Uterus (tissue), 4 donors: ENCODE measurements around the gene STARD8. TPM values are rescaled to one million over a fixed set of nuclear protein-coding genes. Genes with fewer than 3 reads are reported as not detected.
"Not testable (repeated sequence)": the region's sequence is repeated elsewhere in the genome, so short reads cannot be mapped to it uniquely, and the experiment has no call there.

Experiments used
- DNase-seq, 2 donors: peaks; one replicate each; pipeline ENCODE4 v3.0.0-alpha.2; 2019 to 2020
- H3K27ac ChIP-seq, 2 donors: fragments of 200-600 bp; sonication (generic); 1 replicate in 1 of 2; 2 replicates in 1 of 2; pipeline ENCODE4 v1.5.1; 2016 to 2018
- H3K27me3 ChIP-seq, 2 donors: fragments of 200-600 bp; sonication (generic); one replicate each; pipeline ENCODE4 v1.5.1; 2018 to 2019; ENCODE audit warnings: control low read depth in 1 of 2
- H3K36me3 ChIP-seq, 2 donors: fragments of 200-600 bp; sonication (generic); one replicate each; pipeline ENCODE4 v1.5.1; 2019; ENCODE audit warnings: control low read depth in 1 of 2
- H3K4me1 ChIP-seq, 2 donors: fragments of 200-600 bp; sonication (generic); one replicate each; pipeline ENCODE4 v1.5.1; 2018 to 2019; ENCODE audit warnings: control low read depth in 1 of 2
- H3K4me3 ChIP-seq, 2 donors: fragments of 200-600 bp; sonication (generic); 1 replicate in 1 of 2; 2 replicates in 1 of 2; pipeline ENCODE4 v1.5.1; 2018 to 2019; ENCODE audit warnings: mild to moderate bottlenecking in 1 of 2
- H3K9me3 ChIP-seq, 2 donors: fragments of 200-600 bp; sonication (generic); one replicate each; pipeline ENCODE4 v1.5.1; 2019; ENCODE audit warnings: control low read depth in 1 of 2
- POLR2A ChIP-seq, 2 donors: fragments of 450-650 bp; IDR thresholded peaks; one replicate each; pipeline ENCODE4 v1.6.1; 2016; ENCODE audit warnings: antibody characterized with exemption in 2 of 2, mild to moderate bottlenecking in 1 of 2, moderate library complexity in 1 of 2
- intact Hi-C: fragments of 100-400 bp; cut with DNase I; formaldehyde crosslinking; loops from one replicate; pipeline ENCODE4 v1.15.1; 2023; ENCODE audit warnings: low total_unique reads
- total RNA-seq, 4 donors: library from RNA; depleted of rRNA in 3 of 4; stranded (reverse); fragments of >200 nt in 3 of 4; gene quantifications; one replicate each; pipeline versions ENCODE4 v1.1.0 to v1.2.4, GENCODE V29; 2014 to 2023
- TF ChIP-seq, protein P1 (sequence below), 4 experiments: fragments of 200-600 bp in 2 of 4; fragments of 450-650 bp in 2 of 4; sonication (generic) in 2 of 4; IDR thresholded peaks; one replicate each; pipeline ENCODE4 v1.5.1; 2016 to 2019; ENCODE audit warnings: antibody characterized with exemption in 4 of 4, mild to moderate bottlenecking in 2 of 4, moderate library complexity in 1 of 4
- donor health status: DM: yes; HTN: yes; CAD: no.

STARD8 gene
- total RNA-seq, 4 donors from 2014 or later: 10.9 to 25.4 (median 17.2) TPM

DNA sequence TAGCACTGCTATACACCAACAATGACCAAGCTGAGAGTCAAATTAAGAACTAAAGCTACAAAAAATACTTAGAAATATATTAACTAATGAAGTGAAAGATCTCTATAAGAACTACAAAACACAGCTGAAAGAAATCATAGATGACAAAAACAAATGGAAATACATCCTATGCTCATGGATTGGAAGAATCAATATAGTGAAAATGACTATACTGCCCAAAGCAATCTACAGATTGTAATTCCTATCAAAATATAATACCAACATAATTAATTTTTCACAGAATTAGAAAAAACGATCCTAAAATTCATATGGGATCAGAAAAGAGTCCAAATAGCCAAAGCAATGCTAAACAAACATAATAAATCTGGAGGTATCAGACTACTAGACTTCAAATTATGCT is 87.8 kb downstream of the STARD8 start:
- no peaks in the 10 kb centered on the region for H3K9me3 ChIP-seq
- TF ChIP-seq POLR2A (IDR thresholded peaks at IDR 0.05): no peak
- H3K36me3 ChIP-seq: no peaks in the 10 kb centered on the region
- no peak overlapping the region for H3K4me3 ChIP-seq
- no peak for DNase-seq
- H3K27me3 ChIP-seq: peaks cover 0 to 5% of the 10 kb centered on the region in 2 donors
- H3K27ac ChIP-seq: no peak overlapping the region
- intact Hi-C loops: no loop called here
- no peaks in the 10 kb centered on the region for H3K4me1 ChIP-seq

- H3K4me3 ChIP-seq, intact Hi-C loops, H3K27ac ChIP-seq, H3K36me3 ChIP-seq, H3K27me3 ChIP-seq, H3K4me1 ChIP-seq, DNase-seq, H3K9me3 ChIP-seq: not testable (repeated sequence)
Measured at GRCh38 chrX:68741864-68742263, 94.4 kb downstream of the STARD8 start.

DNA sequence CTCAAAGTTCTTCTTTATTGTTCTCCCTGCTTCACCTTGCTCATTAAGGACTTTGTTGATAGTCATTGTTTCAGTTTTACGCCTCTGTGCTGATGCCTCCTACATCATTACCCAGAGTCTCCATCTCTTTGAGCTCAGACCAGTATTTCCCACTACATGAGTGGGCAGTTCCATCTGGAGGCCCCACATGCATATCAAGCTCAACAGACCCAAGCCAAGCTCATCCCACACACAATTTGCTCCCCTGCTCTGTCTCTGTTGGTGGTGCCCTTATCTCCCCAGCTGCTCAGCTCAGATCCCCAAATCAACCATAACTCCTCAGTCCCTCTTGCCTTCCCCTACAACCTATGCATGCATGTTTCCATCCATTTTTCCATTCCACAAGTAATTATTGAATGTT is 96.3 kb downstream of the STARD8 start:
- intact Hi-C loops: no loop called here
- TF ChIP-seq POLR2A (IDR thresholded peaks at IDR 0.05): no peak
- TF ChIP-seq, protein P1, sequence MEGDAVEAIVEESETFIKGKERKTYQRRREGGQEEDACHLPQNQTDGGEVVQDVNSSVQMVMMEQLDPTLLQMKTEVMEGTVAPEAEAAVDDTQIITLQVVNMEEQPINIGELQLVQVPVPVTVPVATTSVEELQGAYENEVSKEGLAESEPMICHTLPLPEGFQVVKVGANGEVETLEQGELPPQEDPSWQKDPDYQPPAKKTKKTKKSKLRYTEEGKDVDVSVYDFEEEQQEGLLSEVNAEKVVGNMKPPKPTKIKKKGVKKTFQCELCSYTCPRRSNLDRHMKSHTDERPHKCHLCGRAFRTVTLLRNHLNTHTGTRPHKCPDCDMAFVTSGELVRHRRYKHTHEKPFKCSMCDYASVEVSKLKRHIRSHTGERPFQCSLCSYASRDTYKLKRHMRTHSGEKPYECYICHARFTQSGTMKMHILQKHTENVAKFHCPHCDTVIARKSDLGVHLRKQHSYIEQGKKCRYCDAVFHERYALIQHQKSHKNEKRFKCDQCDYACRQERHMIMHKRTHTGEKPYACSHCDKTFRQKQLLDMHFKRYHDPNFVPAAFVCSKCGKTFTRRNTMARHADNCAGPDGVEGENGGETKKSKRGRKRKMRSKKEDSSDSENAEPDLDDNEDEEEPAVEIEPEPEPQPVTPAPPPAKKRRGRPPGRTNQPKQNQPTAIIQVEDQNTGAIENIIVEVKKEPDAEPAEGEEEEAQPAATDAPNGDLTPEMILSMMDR (IDR thresholded peaks at IDR 0.05): no peak

DNA sequence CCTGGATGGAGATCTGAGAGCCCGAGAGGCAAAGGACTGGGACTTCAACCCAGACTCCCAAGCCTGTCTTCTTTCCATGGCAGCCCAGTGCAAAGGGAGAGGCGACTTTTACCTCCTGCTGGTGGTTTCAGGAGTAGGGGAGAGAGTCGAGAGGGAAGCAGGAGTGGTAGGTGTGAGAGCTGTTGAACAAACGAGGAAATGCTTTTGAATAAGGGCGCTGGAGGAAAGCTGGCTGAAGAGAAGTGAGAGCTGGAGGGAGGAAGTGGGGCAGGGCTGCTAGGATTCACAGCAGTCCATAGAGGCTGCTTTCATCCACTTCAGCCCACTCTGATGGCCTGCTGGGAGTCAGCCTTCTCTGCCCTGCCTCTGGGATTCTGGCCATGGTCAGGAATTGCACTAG is 99.5 kb downstream of the STARD8 start:
- Histone ChIP-seq H3K27me3 (no peaks in the 10 kb centered on the region), H3K36me3 (no peaks in the 10 kb centered on the region), H3K9me3 (no peaks in the 10 kb centered on the region), H3K27ac (no peak overlapping the region), H3K4me3 (no peak overlapping the region), H3K4me1 (no peaks in the 10 kb centered on the region)
- intact Hi-C loops: no loop called here
- no peak for DNase-seq
- TF ChIP-seq POLR2A (IDR thresholded peaks at IDR 0.05): no peak
- TF ChIP-seq, protein P1 (IDR thresholded peaks at IDR 0.05): no peak

More for the DNA sequence above, 96.3 kb downstream of the STARD8 start:
- Histone ChIP-seq H3K9me3 (no peaks in the 10 kb centered on the region), H3K4me1 (no peaks in the 10 kb centered on the region), H3K27ac (no peak overlapping the region), H3K36me3 (no peaks in the 10 kb centered on the region), H3K4me3 (no peak overlapping the region), H3K27me3 (no peaks in the 10 kb centered on the region)
- no peak for DNase-seq

DNA sequence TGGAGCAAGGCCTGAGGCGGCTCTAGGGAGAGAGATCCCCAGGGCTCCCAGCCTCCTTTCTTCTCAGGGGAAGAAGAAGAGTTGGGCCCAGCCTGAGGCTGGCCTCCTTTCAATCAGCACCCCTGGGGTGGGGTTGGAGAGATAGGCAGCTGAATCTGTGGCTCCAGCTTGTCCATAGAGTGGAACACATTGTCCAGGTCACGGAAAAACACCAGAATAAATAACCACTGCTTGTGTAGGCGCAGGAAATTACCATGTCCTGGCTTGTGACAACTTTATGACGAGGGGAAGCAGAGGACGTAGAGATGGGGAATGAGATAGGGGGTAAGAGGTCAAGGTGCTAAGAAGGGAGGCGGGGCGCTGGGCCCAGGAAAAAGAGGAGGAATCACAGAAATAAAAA is 100.6 kb downstream of the STARD8 start:
- intact Hi-C loops: no loop called here
- Histone ChIP-seq H3K4me3 (no peak overlapping the region), H3K9me3 (no peaks in the 10 kb centered on the region), H3K4me1 (no peaks in the 10 kb centered on the region), H3K36me3 (no peaks in the 10 kb centered on the region), H3K27ac (no peak overlapping the region), H3K27me3 (no peaks in the 10 kb centered on the region)
- TF ChIP-seq POLR2A (IDR thresholded peaks at IDR 0.05): no peak
- TF ChIP-seq, protein P1 (IDR thresholded peaks at IDR 0.05): no peak
- no peak for DNase-seq

DNA sequence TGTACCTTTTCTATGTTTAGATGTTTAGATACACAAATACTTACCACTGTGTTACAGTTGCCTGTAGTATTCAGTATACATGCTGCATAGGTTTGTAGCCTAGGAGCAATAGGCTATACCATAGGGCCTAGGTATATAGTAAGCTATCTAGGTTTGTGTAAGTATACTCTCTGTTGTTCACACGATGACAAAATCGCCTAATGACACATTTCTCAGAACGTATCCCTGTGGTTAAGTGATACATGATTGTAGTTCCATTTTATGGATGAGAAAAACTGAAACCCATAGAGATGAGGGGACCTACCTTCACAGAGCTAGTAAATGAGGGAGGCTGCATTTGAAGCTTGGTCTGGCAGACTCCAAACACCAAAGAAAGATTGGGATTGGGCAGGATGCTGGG is 102.0 kb downstream of the STARD8 start:
- no peaks in the 10 kb centered on the region for H3K9me3 ChIP-seq
- no peaks in the 10 kb centered on the region for H3K4me1 ChIP-seq
- no peak overlapping the region for H3K27ac ChIP-seq
- no peaks in the 10 kb centered on the region for H3K36me3 ChIP-seq
- intact Hi-C loops: no loop called here
- TF ChIP-seq, protein P1 (IDR thresholded peaks at IDR 0.05): no peak
- no peak for TF ChIP-seq POLR2A (IDR thresholded peaks at IDR 0.05)
- no peak for DNase-seq
- H3K4me3 ChIP-seq: no peak overlapping the region
- no peaks in the 10 kb centered on the region for H3K27me3 ChIP-seq
